ENCODE measurements around the gene SULT2B1.
A peak's percentile ranks its signal among the peaks of the same experiment; 100 is the strongest.

Gene SULT2B1

GRCh38 chr19:48591021-48591420, 39.0 kb downstream of the SULT2B1 start:
- TF ChIP-seq CTCF (IDR thresholded peaks at IDR 0.05; ENCODE audit: low read depth, low read length) = peak; percentile 65
- 0 out of 2 replicates have a peak, but pooled peaks have one; percentile 23 for TF ChIP-seq MYC (IDR thresholded peaks at IDR 0.05; ENCODE audit: low read depth, low read length)
- TF ChIP-seq MAX (IDR thresholded peaks at IDR 0.05; ENCODE audit: low read depth, low read length) = no peak
- peak; percentile 81 for DNase-seq (ENCODE audit: low read depth)

GRCh38 chr19:48595171-48595570, 43.2 kb downstream of the SULT2B1 start:
- no peak overlapping the region for H3K4me3 ChIP-seq (ENCODE audit: low read depth, low read length)
- no peak for TF ChIP-seq MYC (IDR thresholded peaks at IDR 0.05; ENCODE audit: low read depth, low read length)
- no peak for TF ChIP-seq MAX (IDR thresholded peaks at IDR 0.05; ENCODE audit: low read depth, low read length)
- no peak for TF ChIP-seq POLR2A (IDR thresholded peaks at IDR 0.05; ENCODE audit: extremely low read depth, insufficient read length)
- TF ChIP-seq CTCF (IDR thresholded peaks at IDR 0.05; ENCODE audit: low read depth, low read length) = no peak
- no peak for DNase-seq (ENCODE audit: low read depth)

More at GRCh38 chr19:48591021-48591420, 39.0 kb downstream of the SULT2B1 start:
- H3K4me3 ChIP-seq (ENCODE audit: low read depth, low read length) = no peak overlapping the region

GRCh38 chr19:48595833-48596232, 43.9 kb downstream of the SULT2B1 start:
- H3K4me3 ChIP-seq (ENCODE audit: low read depth, low read length) = no peak overlapping the region
- peak; percentile 38 for DNase-seq (ENCODE audit: low read depth)
- TF ChIP-seq CTCF (IDR thresholded peaks at IDR 0.05; ENCODE audit: low read depth, low read length) (no peak), MAX (IDR thresholded peaks at IDR 0.05; ENCODE audit: low read depth, low read length) (no peak), POLR2A (IDR thresholded peaks at IDR 0.05; ENCODE audit: extremely low read depth, insufficient read length) (no peak), MYC (IDR thresholded peaks at IDR 0.05; ENCODE audit: low read depth, low read length) (no peak)

- H3K4me3 ChIP-seq (ENCODE audit: low read depth, low read length) = no peak overlapping the region
- DNase-seq (ENCODE audit: low read depth) = no peak
- TF ChIP-seq MAX (IDR thresholded peaks at IDR 0.05; ENCODE audit: low read depth, low read length) (no peak), POLR2A (IDR thresholded peaks at IDR 0.05; ENCODE audit: extremely low read depth, insufficient read length) (no peak), MYC (IDR thresholded peaks at IDR 0.05; ENCODE audit: low read depth, low read length) (no peak), CTCF (IDR thresholded peaks at IDR 0.05; ENCODE audit: low read depth, low read length) (no peak)
Measured at GRCh38 chr19:48596237-48596636, 44.3 kb downstream of the SULT2B1 start.

GRCh38 chr19:48596679-48597465, 44.9 kb downstream of the SULT2B1 start:
- H3K4me3 ChIP-seq (ENCODE audit: low read depth, low read length) = no peak overlapping the region

More at GRCh38 chr19:48596679-48597465, 44.9 kb downstream of the SULT2B1 start:
- TF ChIP-seq MYC (IDR thresholded peaks at IDR 0.05; ENCODE audit: low read depth, low read length) (no peak), POLR2A (IDR thresholded peaks at IDR 0.05; ENCODE audit: extremely low read depth, insufficient read length) (no peak), CTCF (IDR thresholded peaks at IDR 0.05; ENCODE audit: low read depth, low read length) (no peak), MAX (IDR thresholded peaks at IDR 0.05; ENCODE audit: low read depth, low read length) (no peak)
- DNase-seq (ENCODE audit: low read depth) = peak; percentile 54

Measured in NB4 (cell line).